ENCODE measurements around the gene COL4A5. TPM values are rescaled to one million over a fixed set of nuclear protein-coding genes. Genes with fewer than 3 reads are reported as not detected.

Gene COL4A5
- 9.5 to 17.3 TPM (median 12.8 TPM) in 5 replicates for total RNA-seq (2022; extraction: Qiagen RNA extraction; ENCODE audit: low read depth)

DNA sequence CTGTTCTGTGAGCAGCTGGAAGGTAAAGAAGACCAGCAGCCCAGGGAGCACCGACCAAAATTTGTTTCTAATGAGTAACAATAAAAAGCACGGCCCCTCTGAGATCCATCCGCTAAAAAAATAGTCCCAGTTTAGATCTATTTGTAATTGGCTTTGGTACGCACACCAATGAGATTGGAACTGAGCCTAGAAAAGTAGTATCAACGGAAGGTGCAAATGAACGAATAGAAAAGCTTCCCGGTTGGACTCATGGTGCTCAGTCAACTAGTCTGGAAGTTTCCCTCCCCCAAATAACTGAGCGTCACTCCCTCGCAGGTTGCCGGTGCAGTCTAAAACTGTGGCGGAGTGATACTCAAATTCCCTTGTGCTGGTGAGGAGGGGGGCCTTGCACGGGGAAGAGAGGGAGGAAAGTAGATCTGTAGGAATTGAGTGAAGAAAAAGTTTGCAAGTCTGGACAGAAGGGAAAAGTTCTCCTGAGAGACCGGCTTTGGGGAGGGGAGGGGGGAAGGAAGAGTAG is at the start of gene COL4A5:
COL4A5 (plus strand) TSS at position 413 of the 517 bp plus-strand sequence. CDS start 288 bp downstream, outside the sequence.

DNA sequence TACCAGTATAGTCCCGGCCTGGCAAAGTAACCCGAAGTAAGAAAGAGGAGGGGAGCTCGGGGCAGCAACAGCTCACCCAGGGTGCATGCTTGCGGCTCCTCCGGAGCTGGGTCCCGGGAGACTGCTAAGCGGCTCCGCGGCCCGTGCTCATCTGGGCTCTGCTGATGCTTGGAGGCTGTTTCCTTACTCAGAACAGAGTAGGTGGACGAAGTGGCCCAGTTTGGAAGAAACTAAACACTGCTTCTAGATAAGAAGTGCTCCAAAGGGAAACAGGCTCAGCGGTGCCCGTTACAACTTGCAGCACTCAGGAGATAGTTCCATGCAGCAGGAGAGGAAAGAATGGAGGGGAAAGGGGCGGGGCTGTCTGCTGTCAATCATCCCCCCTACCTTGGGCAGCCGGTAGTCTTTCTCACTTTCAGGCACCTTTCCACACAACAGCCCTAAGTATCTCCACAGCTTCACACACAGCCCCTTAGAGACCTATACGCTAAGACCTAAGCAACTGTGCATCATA is 1.5 kb upstream of the COL4A5 start, which contains the start of gene COL4A6:
COL4A6 (minus strand) TSS at position 313 of the 514 bp plus-strand sequence; CDS start at position 87, 226 bp downstream.

DNA sequence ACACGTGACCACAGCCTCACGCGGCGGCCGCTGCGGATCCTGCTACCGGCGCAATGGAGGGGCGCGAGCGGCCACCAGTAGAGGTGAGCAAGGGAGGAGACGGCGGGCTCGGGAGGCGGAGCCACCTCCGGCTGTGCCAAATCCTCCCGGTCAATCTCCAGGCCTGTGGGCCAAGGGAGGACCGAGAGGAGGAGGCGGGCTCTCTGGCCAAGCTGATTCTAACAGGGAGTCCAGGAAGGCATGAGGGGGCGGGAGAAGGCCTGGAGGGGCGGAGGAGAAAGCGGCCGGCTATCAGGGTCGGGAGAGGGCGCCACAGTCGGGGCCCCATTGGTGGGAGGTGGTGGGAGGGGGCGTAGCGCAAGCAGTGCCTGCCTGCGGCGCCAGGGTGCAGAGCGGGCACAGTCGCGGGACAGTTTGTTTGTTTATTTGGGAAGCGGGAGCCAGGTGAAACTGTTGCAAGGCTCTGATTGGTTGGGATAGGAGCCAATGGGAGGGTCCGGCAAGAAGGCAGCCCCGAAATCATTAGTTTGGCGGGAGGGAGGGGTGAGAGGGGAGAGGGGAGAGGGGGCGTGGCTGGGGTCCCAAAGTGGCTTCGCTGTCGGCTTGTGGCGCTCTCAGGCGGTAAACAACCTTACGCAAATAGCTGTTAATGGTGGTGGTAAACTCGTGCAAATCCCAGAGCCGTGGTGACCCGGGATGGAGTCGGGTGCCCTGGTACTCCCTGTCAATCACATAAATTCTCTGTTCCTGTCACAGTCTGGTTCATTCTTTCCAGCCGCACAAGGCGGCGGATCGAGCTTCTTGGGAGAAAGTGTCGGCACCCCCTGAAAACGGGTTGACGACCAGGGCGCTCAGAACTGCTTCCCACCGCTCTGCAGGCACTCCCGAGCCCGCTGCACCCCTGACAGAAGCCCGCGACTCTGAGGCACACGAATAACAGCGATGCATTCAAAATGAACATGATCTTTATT is 297.2 kb downstream of the COL4A5 start, which contains the start of gene IRS4:
IRS4 (minus strand) TSS at position 55 of the 971 bp plus-strand sequence.

Other genes starting within 250 kb of the COL4A5 start
- gene COL4A6, start 1.4 kb upstream of the COL4A5 start, total RNA-seq (2022; extraction: Qiagen RNA extraction; ENCODE audit: low read depth): 13.2 to 17.1 TPM (median 15.8 TPM) in 5 replicates